Measurements from ENCODE around the gene DENND6A.

The DENND6A gene

DNA sequence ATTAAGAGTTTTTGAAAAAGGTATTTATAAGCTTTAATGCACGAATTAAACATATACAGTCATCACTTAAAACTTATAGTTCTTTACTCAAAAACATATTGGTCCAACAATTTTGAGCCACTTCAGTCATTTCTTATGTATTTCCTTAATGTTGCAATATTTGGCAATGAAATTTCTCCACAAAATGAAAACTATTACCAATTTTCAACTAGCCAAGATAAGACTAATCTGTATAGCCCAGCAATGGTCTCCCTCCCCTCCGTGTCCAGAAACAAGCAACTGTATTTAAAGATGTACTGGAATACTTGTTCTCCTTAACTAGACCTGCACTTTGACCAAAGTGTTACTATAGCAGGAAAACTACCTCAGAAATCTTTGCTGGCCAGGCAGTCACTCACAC lies 105.0 kb downstream of the DENND6A start:
- DNase-seq (ENCODE audit: low read depth), result no peak
- H3K4me3 ChIP-seq (ENCODE audit: low read length), result no peak overlapping the region
- TF ChIP-seq CTCF (IDR thresholded peaks at IDR 0.05; ENCODE audit: insufficient read depth, low read depth, low read length, missing control alignments), result no peak

DNA sequence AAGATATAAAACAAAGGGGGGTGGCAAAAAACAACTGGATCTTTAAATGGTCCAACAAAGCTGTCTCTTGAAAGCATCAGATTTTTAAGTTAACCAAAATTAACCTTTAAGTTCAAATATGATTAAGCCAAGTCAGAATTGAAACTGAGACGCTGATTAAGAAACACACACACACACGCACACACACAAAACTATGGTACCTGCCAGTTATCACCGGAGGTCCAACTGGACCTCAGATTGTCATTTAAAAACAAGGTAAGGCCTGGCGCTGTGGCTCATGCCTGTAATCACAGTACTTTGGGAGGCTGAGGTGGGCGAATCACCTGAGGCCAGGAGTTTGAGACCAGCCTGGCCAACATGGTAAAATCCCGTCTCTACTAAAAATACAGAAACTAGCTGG lies 106.1 kb downstream of the DENND6A start:
- H3K4me3 ChIP-seq (ENCODE audit: low read length), result no peak overlapping the region
- TF ChIP-seq CTCF (IDR thresholded peaks at IDR 0.05; ENCODE audit: insufficient read depth, low read depth, low read length, missing control alignments), result no peak
- no peak for DNase-seq (ENCODE audit: low read depth)

GRCh38 chr3:57583544-57583943 lies 109.3 kb downstream of the DENND6A start:
- no peak for TF ChIP-seq CTCF (IDR thresholded peaks at IDR 0.05; ENCODE audit: insufficient read depth, low read depth, low read length, missing control alignments)
- no peak overlapping the region for H3K4me3 ChIP-seq (ENCODE audit: low read length)
- no peak for DNase-seq (ENCODE audit: low read depth)

GRCh38 chr3:57582474-57583168 lies 110.3 kb downstream of the DENND6A start:
- no peak overlapping the region for H3K4me3 ChIP-seq (ENCODE audit: low read length)
- peak; percentile 71 for TF ChIP-seq CTCF (IDR thresholded peaks at IDR 0.05; ENCODE audit: insufficient read depth, low read depth, low read length, missing control alignments)
- peak; percentile 82 for DNase-seq (ENCODE audit: low read depth)

- TF ChIP-seq CTCF (IDR thresholded peaks at IDR 0.05; ENCODE audit: insufficient read depth, low read depth, low read length, missing control alignments), result no peak
- no peak for DNase-seq (ENCODE audit: low read depth)
- no peak overlapping the region for H3K4me3 ChIP-seq (ENCODE audit: low read length)
These were observed 115.1 kb downstream of the DENND6A start for GRCh38 chr3:57577801-57578200.

DNA sequence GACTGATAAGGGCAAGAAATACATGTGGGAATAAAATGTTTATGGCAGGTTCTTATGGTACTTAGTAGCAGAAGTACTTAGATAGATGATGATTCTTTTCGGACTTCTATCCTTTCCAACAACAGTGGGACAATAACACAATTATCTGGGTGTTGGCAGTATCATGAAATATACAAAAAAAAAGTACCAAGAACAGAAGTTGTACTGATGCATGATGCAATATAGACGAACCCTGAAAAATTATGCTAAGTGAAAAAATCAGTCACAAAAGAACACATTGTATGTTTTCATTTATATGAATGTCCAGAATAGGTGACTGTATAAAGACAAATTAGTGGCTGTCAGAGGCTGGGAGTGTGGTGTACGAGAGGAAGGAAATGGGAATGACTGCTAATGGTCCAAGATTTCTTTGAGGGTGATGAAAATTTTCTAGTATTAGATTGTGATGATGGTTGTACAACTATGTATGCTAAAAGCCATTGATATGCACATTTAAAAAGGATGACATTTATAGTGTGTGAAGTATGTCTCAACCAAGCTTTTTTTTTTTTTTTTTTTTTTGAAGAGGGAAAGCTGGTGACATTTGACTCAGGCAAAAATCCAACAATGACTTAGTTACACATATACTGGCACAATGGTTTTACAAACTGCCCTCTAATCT lies 116.8 kb downstream of the DENND6A start:
- no peak overlapping the region for H3K4me3 ChIP-seq (ENCODE audit: low read length)
- TF ChIP-seq CTCF (IDR thresholded peaks at IDR 0.05; ENCODE audit: insufficient read depth, low read depth, low read length, missing control alignments), result no peak

More for the DNA sequence above, 116.8 kb downstream of the DENND6A start:
- no peak for DNase-seq (ENCODE audit: low read depth)

All from epithelial cell of esophagus (primary cell).